Neural cell (in vitro differentiated cells): ENCODE results near the gene OSBPL5. TPM values are rescaled to one million over a fixed set of nuclear protein-coding genes. Genes with fewer than 3 reads are reported as not detected.

Experiments
- H2AFZ ChIP-seq: fragments of 200-600, 300-800 bp; sonication (generic), shearing (Covaris generic); 2 replicates; pipeline ENCODE4 v1.6.0; 2014; ENCODE audit warnings: low read depth, mild to moderate bottlenecking, antibody characterized with exemption, low read length, moderate library complexity
- H3F3A ChIP-seq: fragments of 200-600 bp; shearing (Covaris generic); 2 replicates; pipeline ENCODE4 v1.6.1; 2016; ENCODE audit warnings: mild to moderate bottlenecking, moderate library complexity, mixed read lengths, antibody characterized with exemption, low read length; ENCODE audit not compliant: insufficient read depth, poor library complexity, severe bottlenecking
- H3K27ac ChIP-seq: fragments of 200-600, 300-800 bp; sonication (generic), shearing (Covaris generic); 2 replicates; pipeline ENCODE4 v1.5.1; 2014; ENCODE audit warnings: mild to moderate bottlenecking, low read length, moderate library complexity
- H3K27me3 ChIP-seq: fragments of 300-800, 200-600 bp; sonication (generic), shearing (Covaris generic); 2 replicates; pipeline ENCODE4 v1.6.0; 2014; ENCODE audit warnings: mild to moderate bottlenecking, low read depth, low read length, moderate library complexity; ENCODE audit not compliant: insufficient read depth
- H3K36me3 ChIP-seq: fragments of 300-800, 200-600 bp; sonication (generic), shearing (Covaris generic); 2 replicates; pipeline ENCODE4 v1.5.1; 2014; ENCODE audit warnings: mild to moderate bottlenecking, antibody characterized with exemption, low read length, moderate library complexity; ENCODE audit not compliant: insufficient read depth
- H3K4me2 ChIP-seq: fragments of 300-800, 200-600 bp; sonication (generic), shearing (Covaris generic); 2 replicates; pipeline ENCODE4 v1.6.0; 2014; ENCODE audit warnings: mild to moderate bottlenecking, low read length
- H3K4me3 ChIP-seq: fragments of 300-800, 200-600 bp; sonication (generic), shearing (Covaris generic); 2 replicates; pipeline ENCODE4 v1.5.1; 2014; ENCODE audit warnings: mild to moderate bottlenecking, low read length, moderate library complexity
- H3K79me2 ChIP-seq: fragments of 200-600 bp; shearing (Covaris generic); replicated peaks from 2 replicates; pipeline ENCODE4 v1.6.0; 2014; ENCODE audit warnings: mild to moderate bottlenecking, low read length, moderate library complexity; ENCODE audit not compliant: insufficient read depth
- H3K9ac ChIP-seq: fragments of 300-800, 200-600 bp; sonication (generic), shearing (Covaris generic); 2 replicates; pipeline ENCODE4 v1.6.1; 2016; ENCODE audit warnings: mild to moderate bottlenecking, low read length, mixed read lengths
- H3K9me2 ChIP-seq: fragments of 200-600 bp; shearing (Covaris generic); 2 replicates; pipeline ENCODE4 v1.6.1; 2016; ENCODE audit warnings: mild to moderate bottlenecking, low read length, mixed read lengths; ENCODE audit not compliant: insufficient read depth
- H3K9me3 ChIP-seq: fragments of 200-600, 300-800 bp; sonication (generic), shearing (Covaris generic); 2 replicates; pipeline ENCODE4 v1.6.1; 2016; ENCODE audit warnings: mild to moderate bottlenecking, mixed run types, low read length, moderate library complexity, mixed read lengths
- H4K20me1 ChIP-seq: fragments of 200-600 bp; shearing (Covaris generic); 2 replicates; pipeline ENCODE4 v1.6.1; 2016; ENCODE audit warnings: mild to moderate bottlenecking, mixed run types; ENCODE audit not compliant: insufficient read depth
- CTCF ChIP-seq: fragments of 450-650 bp; IDR thresholded peaks from 2 replicates; pipeline ENCODE4 v1.5.1; 2014; ENCODE audit warnings: antibody characterized with exemption, mild to moderate bottlenecking, moderate library complexity; ENCODE audit not compliant: poor library complexity, severe bottlenecking
- EZH2 ChIP-seq: fragments of 200-600, 300-800 bp; shearing (Covaris generic), sonication (generic); IDR thresholded peaks from 2 replicates; pipeline ENCODE4 v1.6.1; 2014; ENCODE audit warnings: antibody characterized with exemption, low read length, borderline replicate concordance, mild to moderate bottlenecking; ENCODE audit not compliant: insufficient read depth, poor library complexity, severe bottlenecking
- MXI1 ChIP-seq: fragments of 450-650 bp; conservative IDR thresholded peaks from 2 replicates; pipeline ENCODE4 v1.6.1; 2014; ENCODE audit warnings: antibody characterized with exemption, mild to moderate bottlenecking; ENCODE audit not compliant: poor library complexity, severe bottlenecking
- POLR2AphosphoS5 ChIP-seq: IDR thresholded peaks from 2 replicates; pipeline ENCODE4 v1.6.1; 2012
- RAD21 ChIP-seq: fragments of 450-650 bp; conservative IDR thresholded peaks from 2 replicates; pipeline ENCODE4 v1.6.1; 2014; ENCODE audit warnings: antibody characterized with exemption, mild to moderate bottlenecking, moderate library complexity
- REST ChIP-seq: IDR thresholded peaks from 2 replicates; pipeline ENCODE4 v1.6.1; 2012; ENCODE audit warnings: borderline replicate concordance
- SMC3 ChIP-seq: fragments of 450-650 bp; conservative IDR thresholded peaks from 2 replicates; pipeline ENCODE4 v1.6.1; 2014; ENCODE audit warnings: antibody characterized with exemption, mild to moderate bottlenecking, moderate library complexity; ENCODE audit not compliant: poor library complexity
- TAF1 ChIP-seq: IDR thresholded peaks from 2 replicates; pipeline ENCODE4 v1.6.1; 2012; ENCODE audit warnings: low read depth
- polyA plus RNA-seq: library from polyadenylated mRNA; depleted of rRNA; stranded (reverse); fragments of >200 nt; gene quantifications from 2 replicates; pipeline ENCODE4 v1.2.3, GENCODE V29; 2014

Gene OSBPL5
- polyA plus RNA-seq, 1 donor from 2014 or later = 49.1 TPM

- Histone ChIP-seq H3K4me3 (no peak overlapping the region), H3K9ac (no peak overlapping the region), H3K27ac (no peak overlapping the region), H3K9me3 (no peaks in the 10 kb centered on the region), H4K20me1 (no peaks in the 10 kb centered on the region), H3K27me3 (no peaks in the 10 kb centered on the region), H3K4me2 (no peak overlapping the region), H3F3A (no peaks in the 10 kb centered on the region), H3K36me3 (no peaks in the 10 kb centered on the region), H3K79me2 (no peaks in the 10 kb centered on the region), H3K9me2 (no peaks in the 10 kb centered on the region), H2AFZ (no peak overlapping the region)
- TF ChIP-seq TAF1 (no peak), EZH2 (no peak), MXI1 (no peak), SMC3 (no peak), RAD21 (no peak), CTCF (no peak), REST (no peak), POLR2AphosphoS5 (no peak)
Observed at GRCh38 chr11:3195251-3196160, 30.4 kb upstream of the OSBPL5 start.

GRCh38 chr11:3194016-3194816 is 29.1 kb upstream of the OSBPL5 start:
- Histone ChIP-seq H3K9me2 (no peaks in the 10 kb centered on the region), H3K36me3 (no peaks in the 10 kb centered on the region), H4K20me1 (no peaks in the 10 kb centered on the region), H2AFZ (no peak overlapping the region), H3K27me3 (no peaks in the 10 kb centered on the region), H3K4me2 (no peak overlapping the region), H3K9ac (no peak overlapping the region), H3K79me2 (no peaks in the 10 kb centered on the region), H3K4me3 (no peak overlapping the region), H3K9me3 (no peaks in the 10 kb centered on the region), H3K27ac (no peak overlapping the region), H3F3A (no peaks in the 10 kb centered on the region)
- TF ChIP-seq SMC3 = no peak
